Activated T-helper 1 cell treated with anti-CD3 and anti-CD28 coated beads, Interleukin-2, amount 50 U/mL, for 16 hours (primary cell): ENCODE results near the gene ILKAP.

ENCODE experiments used
- DNase-seq, 2 donors: peaks; one replicate each; pipeline ENCODE4 v3.0.0-alpha.2; 2020; ENCODE audit warnings: low read depth in 1 of 2, low spot score in 1 of 2

Gene ILKAP

GRCh38 chr2:238125127-238125885 lies 78.2 kb downstream of the ILKAP start:
- no peak for DNase-seq

- no peak for DNase-seq
Observed at GRCh38 chr2:238124488-238125126, 78.9 kb downstream of the ILKAP start.

GRCh38 chr2:238123991-238124470 lies 79.5 kb downstream of the ILKAP start:
- DNase-seq = no peak

- DNase-seq = no peak
Observed at GRCh38 chr2:238123218-238123971, 80.1 kb downstream of the ILKAP start.

GRCh38 chr2:238122287-238123217 lies 80.9 kb downstream of the ILKAP start:
- no peak for DNase-seq

GRCh38 chr2:238121511-238122286 lies 81.8 kb downstream of the ILKAP start:
- DNase-seq = no peak

GRCh38 chr2:238120463-238121298 lies 82.8 kb downstream of the ILKAP start:
- DNase-seq = no peak
